ACC112 (cell line): ENCODE measurements around the gene SLC22A24.

Experiments used
- H2AFZ ChIP-seq: fragments of 200-600 bp; sonication (generic); one replicate; pipeline ENCODE4 v1.6.0; 2017; ENCODE audit warnings: antibody characterized with exemption, low read length; ENCODE audit not compliant: unreplicated experiment
- H3K27ac ChIP-seq: fragments of 200-600 bp; sonication (generic); 2 replicates; pipeline ENCODE4 v1.5.1; 2014; ENCODE audit warnings: low read depth, mild to moderate bottlenecking, antibody characterized with exemption, low read length, moderate library complexity
- H3K27me3 ChIP-seq: fragments of 200-600 bp; sonication (generic); 2 replicates; pipeline ENCODE4 v1.6.1; 2014; ENCODE audit warnings: mild to moderate bottlenecking, antibody characterized with exemption, low read length, moderate library complexity, mixed read lengths; ENCODE audit not compliant: insufficient read depth
- H3K36me3 ChIP-seq: fragments of 200-600 bp; sonication (generic); 2 replicates; pipeline ENCODE4 v1.6.1; 2016; ENCODE audit warnings: mild to moderate bottlenecking, antibody characterized with exemption, low read length, moderate library complexity, mixed read lengths; ENCODE audit not compliant: insufficient read depth
- H3K4me1 ChIP-seq: fragments of 200-600 bp; sonication (generic); one replicate; pipeline ENCODE4 v1.6.1; 2016; ENCODE audit warnings: low read length, mixed read lengths; ENCODE audit not compliant: insufficient read depth, unreplicated experiment, control insufficient read depth
- H3K4me3 ChIP-seq: fragments of 200-600 bp; sonication (generic); 2 replicates; pipeline ENCODE4 v1.5.1; 2014; ENCODE audit warnings: mild to moderate bottlenecking, low read depth, low read length
- H3K79me2 ChIP-seq: fragments of 200-600 bp; sonication (generic); one replicate; pipeline ENCODE4 v1.6.0; 2016; ENCODE audit warnings: low read length; ENCODE audit not compliant: control insufficient read depth, unreplicated experiment, insufficient read depth

The SLC22A24 gene, protein sequence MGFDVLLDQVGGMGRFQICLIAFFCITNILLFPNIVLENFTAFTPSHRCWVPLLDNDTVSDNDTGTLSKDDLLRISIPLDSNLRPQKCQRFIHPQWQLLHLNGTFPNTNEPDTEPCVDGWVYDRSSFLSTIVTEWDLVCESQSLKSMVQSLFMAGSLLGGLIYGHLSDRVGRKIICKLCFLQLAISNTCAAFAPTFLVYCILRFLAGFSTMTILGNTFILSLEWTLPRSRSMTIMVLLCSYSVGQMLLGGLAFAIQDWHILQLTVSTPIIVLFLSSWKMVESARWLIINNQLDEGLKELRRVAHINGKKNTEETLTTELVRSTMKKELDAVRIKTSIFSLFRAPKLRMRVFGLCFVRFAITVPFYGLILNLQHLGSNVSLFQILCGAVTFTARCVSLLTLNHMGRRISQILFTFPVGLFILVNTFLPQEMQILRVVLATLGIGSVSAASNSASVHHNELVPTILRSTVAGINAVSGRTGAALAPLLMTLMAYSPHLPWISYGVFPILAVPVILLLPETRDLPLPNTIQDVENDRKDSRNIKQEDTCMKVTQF

DNA sequence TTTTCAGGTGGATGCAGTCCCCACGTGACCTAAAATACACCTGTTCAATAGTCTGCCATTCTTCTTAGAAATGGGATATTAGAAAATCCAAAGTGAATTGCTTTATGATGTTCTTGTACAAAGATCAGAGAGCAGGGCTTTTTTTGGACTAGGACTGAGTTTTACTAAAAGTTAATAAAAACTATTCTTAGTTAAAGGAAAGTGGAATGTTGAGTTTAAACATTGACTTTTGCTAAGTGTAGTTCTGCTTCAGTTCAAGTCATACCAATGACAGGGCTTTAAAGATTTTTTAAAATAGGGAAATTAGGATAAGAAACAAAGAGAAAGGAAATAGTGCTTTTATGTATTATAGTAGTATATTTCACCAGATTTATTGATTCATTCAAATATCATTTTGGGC, at the start of gene SLC22A24:
SLC22A24 (minus strand) TSS at position 101 of the 400 bp plus-strand sequence. CDS start 442 bp downstream, outside the sequence.
- H3K4me1 ChIP-seq: peaks cover 19% of the 10 kb centered on the region
- H3K36me3 ChIP-seq: no peaks in the 10 kb centered on the region
- no peaks in the 10 kb centered on the region for H3K79me2 ChIP-seq
- H2AFZ ChIP-seq: no peak within 1 kb of the TSS
- H3K27me3 ChIP-seq: peaks cover 10% of the 10 kb centered on the region; the same call in 1 of the 2 replicates
- no peak within 1 kb of the TSS for H3K4me3 ChIP-seq
- H3K27ac ChIP-seq: peak within 1 kb of the TSS; percentile 25; the same call in 1 of the 2 replicates

DNA sequence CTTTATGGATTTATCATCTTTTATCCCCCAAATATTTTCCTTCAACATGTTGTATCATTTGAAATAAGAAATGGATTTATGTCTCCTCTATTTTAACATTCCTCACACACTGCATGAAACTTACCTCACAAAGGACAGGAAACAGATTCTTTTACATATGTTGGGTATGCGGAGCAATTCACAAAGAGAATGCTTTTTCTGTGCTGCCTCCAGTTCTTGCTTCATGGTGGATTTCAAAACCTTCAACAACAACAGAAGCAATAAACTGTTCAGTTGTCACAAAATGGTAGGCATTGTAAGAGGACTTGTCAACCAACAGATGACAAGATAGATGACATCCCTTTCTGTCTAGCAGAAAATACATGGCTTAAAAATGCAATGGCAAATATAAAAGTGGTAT, 36.5 kb upstream of the SLC22A24 start:
- Histone ChIP-seq H3K4me3 (no peak overlapping the region), H3K27me3 (no peaks in the 10 kb centered on the region), H3K36me3 (no peaks in the 10 kb centered on the region), H3K27ac (no peak overlapping the region), H2AFZ (no peak overlapping the region), H3K4me1 (no peaks in the 10 kb centered on the region), H3K79me2 (no peaks in the 10 kb centered on the region)

DNA sequence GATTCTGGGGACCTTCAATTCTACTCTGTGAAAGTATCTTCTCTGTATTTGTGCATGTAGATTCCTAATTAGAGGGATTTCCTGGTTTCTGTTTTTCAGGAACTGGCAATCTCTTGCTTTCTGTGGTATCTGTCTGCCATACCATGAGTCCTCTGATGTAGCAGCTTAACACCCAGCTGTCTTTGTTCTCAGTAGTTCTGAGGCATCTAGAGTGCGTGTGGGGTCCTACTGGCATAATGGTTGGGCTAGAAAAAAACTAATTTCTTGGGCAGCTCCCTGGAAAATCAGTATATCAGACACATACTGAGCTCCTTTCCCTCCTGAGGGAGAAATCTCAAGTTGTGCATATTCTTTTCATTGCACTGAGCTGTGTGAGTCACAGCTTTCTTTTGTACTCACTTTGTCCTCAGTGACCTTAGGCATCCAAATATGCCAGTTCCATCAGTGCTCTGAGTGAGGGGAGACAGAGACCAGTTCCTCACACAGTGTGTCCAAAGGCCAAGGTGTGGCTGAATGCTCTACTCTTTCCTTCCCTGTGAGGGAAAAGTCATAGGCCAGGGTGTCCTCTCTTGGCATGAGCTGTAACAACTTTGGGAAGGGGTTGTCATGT, 35.5 kb upstream of the SLC22A24 start:
- Histone ChIP-seq H3K27me3 (no peaks in the 10 kb centered on the region), H3K36me3 (no peaks in the 10 kb centered on the region), H3K79me2 (no peaks in the 10 kb centered on the region), H3K4me1 (no peaks in the 10 kb centered on the region), H3K27ac (no peak overlapping the region), H3K4me3 (no peak overlapping the region), H2AFZ (no peak overlapping the region)

DNA sequence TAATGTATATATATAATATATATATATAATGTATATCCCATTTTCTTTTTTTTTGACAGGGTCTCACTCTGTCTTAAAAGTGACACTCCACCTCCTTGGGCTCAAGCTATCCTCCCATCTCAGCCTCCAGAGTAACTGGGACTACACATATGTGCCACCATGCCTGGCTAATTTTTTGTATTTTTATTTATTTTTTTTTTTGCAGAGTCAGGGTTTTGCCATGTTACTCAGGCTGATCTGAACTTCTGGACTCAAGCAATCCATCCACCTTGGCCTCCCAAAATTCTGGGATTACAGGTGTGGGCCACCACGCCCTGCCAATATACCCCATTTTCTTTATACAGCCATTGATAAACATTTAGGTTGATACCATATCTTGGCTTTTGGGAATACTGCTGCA, 33.9 kb upstream of the SLC22A24 start:
- Histone ChIP-seq H3K27me3 (no peaks in the 10 kb centered on the region), H3K4me3 (no peak overlapping the region), H3K27ac (no peak overlapping the region)

DNA sequence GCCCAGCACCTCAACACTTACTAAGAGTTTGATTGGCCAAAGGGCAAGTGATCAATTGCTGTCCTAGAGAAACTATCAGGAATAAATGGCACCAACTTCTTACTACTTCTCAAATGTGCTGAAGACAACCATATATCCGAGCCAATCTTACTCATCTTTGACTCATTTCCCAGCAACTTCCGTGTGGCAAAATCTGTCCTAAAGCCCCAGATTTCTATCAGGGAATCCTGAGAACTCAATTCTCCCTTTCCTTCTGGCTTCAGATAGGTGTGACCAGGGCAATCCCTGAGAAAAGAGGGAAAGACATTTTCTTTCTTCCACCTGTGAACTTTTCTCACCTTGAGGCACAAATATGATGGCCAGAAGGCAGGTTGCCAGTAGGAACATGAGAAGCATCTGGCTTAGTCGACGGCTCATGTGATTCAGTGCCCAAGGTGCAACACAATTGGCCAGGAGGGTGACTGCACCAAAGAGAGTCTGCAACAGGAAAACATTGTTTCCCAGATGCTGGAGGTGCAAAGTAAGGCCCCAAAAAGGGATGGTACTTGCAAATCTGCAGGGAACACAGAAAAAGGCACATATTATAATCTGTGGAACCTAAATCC, 21.8 kb upstream of the SLC22A24 start:
- 0 out of 2 replicates have a peak, but pooled peaks cover 4% of the 10 kb centered on the region for H3K27me3 ChIP-seq
- no peaks in the 10 kb centered on the region for H3K36me3 ChIP-seq
- no peak overlapping the region for H2AFZ ChIP-seq
- no peaks in the 10 kb centered on the region for H3K79me2 ChIP-seq
- H3K27ac ChIP-seq: no peak overlapping the region
- H3K4me1 ChIP-seq: peaks cover 8% of the 10 kb centered on the region
- no peak overlapping the region for H3K4me3 ChIP-seq

More for the DNA sequence above, 33.9 kb upstream of the SLC22A24 start:
- Histone ChIP-seq H3K4me1 (no peaks in the 10 kb centered on the region), H2AFZ (no peak overlapping the region), H3K36me3 (no peaks in the 10 kb centered on the region), H3K79me2 (no peaks in the 10 kb centered on the region)

DNA sequence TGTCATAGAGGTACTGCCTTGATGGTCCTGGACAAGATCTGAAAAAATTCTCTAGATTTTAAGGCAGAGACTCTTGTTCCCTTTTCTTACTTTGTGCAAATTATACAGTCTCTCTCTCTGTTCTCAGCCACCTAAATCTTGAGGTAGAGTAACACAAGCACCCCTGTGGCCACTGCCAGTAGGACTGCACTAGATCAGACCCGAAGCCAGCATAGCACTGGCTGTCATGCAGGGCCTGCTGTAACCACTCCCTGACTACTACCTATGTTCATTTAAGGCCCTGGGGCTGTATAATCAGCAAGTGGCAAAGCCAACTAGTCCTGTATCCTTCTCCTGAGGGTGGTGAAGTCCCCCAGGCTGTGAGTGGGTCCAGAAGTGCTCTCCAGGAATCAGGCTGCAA, 11.8 kb upstream of the SLC22A24 start:
- Histone ChIP-seq H3K27ac (no peak overlapping the region), H3K27me3 (peaks cover 13% of the 10 kb centered on the region; the same call in 1 of the 2 replicates), H3K36me3 (no peaks in the 10 kb centered on the region), H3K79me2 (no peaks in the 10 kb centered on the region), H3K4me1 (no peaks in the 10 kb centered on the region), H3K4me3 (no peak overlapping the region), H2AFZ (no peak overlapping the region)

DNA sequence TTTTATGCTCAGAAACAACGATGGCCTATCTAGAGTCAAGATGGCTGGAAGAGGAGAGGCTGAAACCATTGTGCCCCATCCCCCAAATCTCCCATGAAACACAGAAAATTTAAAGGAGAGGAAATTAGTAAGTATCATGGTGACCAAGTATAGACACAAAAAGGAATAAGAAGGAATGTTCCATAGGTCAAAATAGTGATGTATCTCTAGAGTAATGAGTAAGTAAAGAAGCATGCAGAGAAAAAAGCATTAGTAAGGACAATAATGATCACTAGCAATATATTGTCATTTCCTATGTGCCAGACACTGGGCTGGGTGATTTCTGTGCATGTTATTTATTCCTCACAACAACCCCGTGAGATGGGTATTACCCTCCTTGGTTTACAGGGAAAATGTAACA, 2.6 kb upstream of the SLC22A24 start:
- Histone ChIP-seq H3K4me1 (peaks cover 19% of the 10 kb centered on the region), H3K27me3 (0 out of 2 replicates have a peak, but pooled peaks cover 4% of the 10 kb centered on the region)

DNA sequence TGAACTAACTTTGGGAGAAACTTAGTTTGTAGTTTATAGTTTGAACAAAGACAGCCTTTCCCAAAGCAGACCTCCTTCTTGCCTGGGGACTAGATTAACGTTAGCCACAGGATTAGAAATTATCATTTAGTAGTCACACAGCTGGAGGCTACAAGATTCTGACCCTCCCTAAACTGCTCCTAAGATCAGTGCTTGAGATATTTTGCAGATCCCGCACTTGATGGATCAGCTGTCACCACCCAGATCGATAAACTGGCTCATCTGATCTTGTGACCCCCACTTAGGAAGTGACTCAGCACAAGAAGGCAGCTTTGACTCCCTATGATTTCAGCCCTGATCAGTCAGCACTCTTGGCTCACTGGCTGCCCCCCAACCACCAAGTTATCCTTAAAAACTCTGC, 1.6 kb downstream of the SLC22A24 start:
- peaks cover 19% of the 10 kb centered on the region for H3K4me1 ChIP-seq
- no peaks in the 10 kb centered on the region for H3K79me2 ChIP-seq
- no peaks in the 10 kb centered on the region for H3K36me3 ChIP-seq
- no peak overlapping the region for H3K27ac ChIP-seq
- peaks cover 10% of the 10 kb centered on the region; the same call in 1 of the 2 replicates for H3K27me3 ChIP-seq
- no peak overlapping the region for H3K4me3 ChIP-seq
- H2AFZ ChIP-seq: no peak overlapping the region

More for the DNA sequence above, 2.6 kb upstream of the SLC22A24 start:
- Histone ChIP-seq H3K4me3 (no peak overlapping the region), H2AFZ (no peak overlapping the region), H3K36me3 (no peaks in the 10 kb centered on the region), H3K27ac (peak overlapping the region; percentile 31; the same call in 1 of the 2 replicates), H3K79me2 (no peaks in the 10 kb centered on the region)

DNA sequence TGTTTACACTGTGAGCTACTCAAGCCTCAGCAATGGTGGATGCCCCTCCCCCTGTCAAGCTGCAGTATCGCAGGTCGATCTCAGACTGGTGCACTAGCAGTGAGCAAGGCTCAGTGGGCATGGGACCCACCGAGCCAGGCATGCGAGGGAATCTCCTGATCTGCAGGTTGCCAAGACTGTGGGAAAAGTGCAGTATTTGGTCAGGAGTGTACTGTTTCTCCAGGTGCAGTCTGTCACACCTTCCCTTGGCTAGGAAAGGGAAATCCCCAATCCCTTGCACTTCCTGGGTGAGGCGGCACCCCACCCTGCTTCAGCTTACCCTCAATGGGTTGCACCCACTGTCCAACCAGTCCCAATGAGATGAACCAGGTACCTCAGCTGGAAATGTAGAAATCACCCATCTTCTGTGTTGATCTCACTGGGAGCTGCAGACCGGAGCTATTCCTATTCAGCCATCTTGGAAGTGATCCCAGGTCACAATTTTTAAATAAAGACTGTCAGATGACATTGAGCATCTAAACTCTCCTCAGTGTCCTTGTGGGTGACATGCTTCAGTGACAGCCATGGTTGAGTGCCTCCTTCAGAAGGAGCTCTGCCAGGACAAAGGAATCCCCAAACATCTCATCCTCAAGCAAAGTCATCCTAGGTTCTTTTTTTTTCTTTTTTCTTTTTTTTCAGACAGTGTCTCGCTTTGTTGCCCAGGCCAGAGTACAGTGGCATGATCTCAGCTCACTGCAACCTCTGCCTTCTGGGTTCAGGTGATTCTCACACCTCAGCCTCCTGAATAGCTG, 10.8 kb downstream of the SLC22A24 start:
- no peaks in the 10 kb centered on the region for H3K4me1 ChIP-seq
- peaks cover 38% of the 10 kb centered on the region for H3K27me3 ChIP-seq
- H3K79me2 ChIP-seq: no peaks in the 10 kb centered on the region
- no peak overlapping the region for H3K27ac ChIP-seq
- H3K4me3 ChIP-seq: no peak overlapping the region
- H2AFZ ChIP-seq: no peak overlapping the region
- H3K36me3 ChIP-seq: no peaks in the 10 kb centered on the region

DNA sequence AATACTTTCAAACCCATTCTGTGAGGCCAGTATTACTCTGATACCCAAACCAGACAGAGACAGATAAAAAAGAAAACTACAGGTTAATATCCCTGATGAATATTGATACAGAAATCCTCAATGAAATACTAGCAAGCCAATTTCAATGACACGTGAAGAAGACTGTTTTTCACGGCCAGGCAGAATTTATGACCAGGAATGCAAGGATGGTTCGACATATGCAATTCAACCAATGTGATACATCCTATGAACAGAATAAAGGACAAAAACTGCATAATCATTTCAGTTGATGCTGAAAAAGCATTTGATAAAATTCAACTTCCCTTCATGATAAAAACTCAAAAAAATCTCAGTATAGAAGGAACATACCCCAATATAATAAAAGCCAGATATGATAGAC, 44.5 kb downstream of the SLC22A24 start:
- no peak overlapping the region for H3K4me3 ChIP-seq

More for the DNA sequence above, 44.5 kb downstream of the SLC22A24 start:
- no peak overlapping the region for H2AFZ ChIP-seq
- no peaks in the 10 kb centered on the region for H3K4me1 ChIP-seq
- H3K79me2 ChIP-seq: no peaks in the 10 kb centered on the region
- no peak overlapping the region for H3K27ac ChIP-seq
- no peaks in the 10 kb centered on the region for H3K27me3 ChIP-seq
- no peaks in the 10 kb centered on the region for H3K36me3 ChIP-seq
